ENCODE data around the gene NFIC.
"Not testable (repeated sequence)": the region's sequence is repeated elsewhere in the genome, so short reads cannot be mapped to it uniquely, and the experiment has no call there.

The NFIC gene

DNA sequence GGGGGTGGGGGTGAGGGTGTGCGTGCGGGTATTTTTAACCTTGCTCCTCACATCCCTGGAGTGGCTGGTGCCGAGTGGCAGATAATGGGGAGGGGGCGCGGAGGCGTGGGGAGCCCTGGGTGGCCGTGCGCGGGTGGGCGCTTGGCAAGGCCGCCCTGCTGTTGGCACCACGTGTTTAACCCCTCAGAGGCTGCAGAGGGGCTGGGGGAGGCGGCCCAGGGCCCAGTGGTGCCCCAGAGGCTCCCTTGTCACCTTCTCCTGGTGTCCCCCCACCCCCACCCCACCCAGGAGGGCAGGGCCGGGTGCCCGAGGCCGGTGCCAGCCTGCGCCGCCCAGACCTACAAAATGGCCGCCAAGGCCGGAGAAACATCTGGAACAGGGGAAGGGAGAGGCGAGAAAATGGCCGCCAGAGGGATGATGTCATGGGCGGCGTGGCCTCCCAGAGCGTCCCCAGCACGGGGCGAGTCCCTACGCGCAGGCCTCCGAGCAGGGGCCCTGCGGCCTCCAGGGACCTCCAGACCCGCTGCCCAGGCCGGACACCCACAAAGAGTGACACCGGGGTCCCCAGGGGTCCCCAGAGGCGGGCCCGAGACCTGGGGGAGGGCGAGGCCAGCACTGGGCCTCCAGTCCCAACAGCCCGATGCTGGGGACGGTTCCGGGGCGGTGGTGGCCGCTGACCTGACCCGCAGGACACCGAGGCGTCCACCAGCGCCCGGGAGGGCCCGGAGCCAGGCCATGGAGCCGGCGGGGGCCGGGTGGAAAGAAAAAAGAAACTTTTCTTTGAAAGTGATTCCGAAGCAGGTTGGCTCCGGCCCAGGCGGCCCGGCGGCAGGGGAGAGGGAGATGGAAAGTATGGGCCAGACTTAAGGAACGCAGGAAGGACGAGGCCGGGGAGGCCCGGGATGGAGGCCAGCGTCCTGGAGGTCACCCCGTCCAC, 38.2 kb downstream of the NFIC start:
- DNase-seq: no peak
- in situ Hi-C loops (cut with HindIII; ENCODE audit: low pct_ligation_motif_present, low pct_unique_long_range_greater_than_20kb, low sequenced_read_pairs): no loop called here

DNA sequence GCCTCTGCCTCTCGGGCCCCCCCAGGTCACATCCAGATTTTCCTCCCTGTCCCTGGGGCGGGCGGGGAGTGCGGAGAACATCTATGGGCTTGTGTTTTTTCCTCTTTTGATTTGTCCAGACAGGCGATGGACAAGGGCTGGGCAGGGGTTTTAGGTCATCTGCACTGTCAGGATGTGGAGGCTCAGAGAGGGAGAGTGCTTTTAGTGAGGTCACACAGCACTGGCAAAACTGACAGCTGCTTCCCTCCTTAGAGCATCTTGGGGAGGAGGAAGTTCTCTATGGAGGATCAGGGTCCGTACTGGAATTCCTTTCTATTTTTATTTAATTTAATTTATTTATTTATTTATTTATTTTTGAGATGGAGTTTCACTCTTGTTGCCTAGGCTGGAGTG, 38.9 kb downstream of the NFIC start:
- DNase-seq: no peak
- in situ Hi-C loops (cut with HindIII; ENCODE audit: low pct_ligation_motif_present, low pct_unique_long_range_greater_than_20kb, low sequenced_read_pairs): no loop called here

DNA sequence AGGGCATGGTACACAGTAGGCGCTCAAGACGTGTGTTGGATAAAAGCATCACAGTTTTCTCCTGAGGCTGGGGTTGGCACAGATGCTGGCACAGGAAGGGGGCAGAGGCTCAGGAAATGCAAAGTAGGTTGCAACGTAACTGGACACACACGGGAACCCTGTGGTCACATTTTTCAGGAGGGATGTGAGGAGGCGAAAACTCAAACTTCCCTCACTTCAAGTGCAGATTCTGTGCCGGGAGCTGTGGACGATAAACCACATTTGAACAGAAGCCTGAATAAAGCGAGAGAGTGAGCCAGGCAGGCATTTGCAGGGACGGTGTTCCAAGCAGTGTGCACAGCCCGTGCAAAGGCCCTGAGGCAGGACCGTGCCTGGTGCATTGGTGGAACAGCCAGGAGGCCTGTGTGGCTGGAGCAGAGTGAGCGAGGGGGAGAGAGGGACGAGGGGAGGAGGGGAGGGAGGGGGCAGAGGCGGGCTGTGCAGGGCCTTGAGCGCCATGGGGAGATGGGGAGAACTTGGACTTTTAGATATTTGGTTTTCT, 40.3 kb downstream of the NFIC start:
- DNase-seq: no peak
- in situ Hi-C loops (cut with HindIII; ENCODE audit: low pct_ligation_motif_present, low pct_unique_long_range_greater_than_20kb, low sequenced_read_pairs): no loop called here

DNA sequence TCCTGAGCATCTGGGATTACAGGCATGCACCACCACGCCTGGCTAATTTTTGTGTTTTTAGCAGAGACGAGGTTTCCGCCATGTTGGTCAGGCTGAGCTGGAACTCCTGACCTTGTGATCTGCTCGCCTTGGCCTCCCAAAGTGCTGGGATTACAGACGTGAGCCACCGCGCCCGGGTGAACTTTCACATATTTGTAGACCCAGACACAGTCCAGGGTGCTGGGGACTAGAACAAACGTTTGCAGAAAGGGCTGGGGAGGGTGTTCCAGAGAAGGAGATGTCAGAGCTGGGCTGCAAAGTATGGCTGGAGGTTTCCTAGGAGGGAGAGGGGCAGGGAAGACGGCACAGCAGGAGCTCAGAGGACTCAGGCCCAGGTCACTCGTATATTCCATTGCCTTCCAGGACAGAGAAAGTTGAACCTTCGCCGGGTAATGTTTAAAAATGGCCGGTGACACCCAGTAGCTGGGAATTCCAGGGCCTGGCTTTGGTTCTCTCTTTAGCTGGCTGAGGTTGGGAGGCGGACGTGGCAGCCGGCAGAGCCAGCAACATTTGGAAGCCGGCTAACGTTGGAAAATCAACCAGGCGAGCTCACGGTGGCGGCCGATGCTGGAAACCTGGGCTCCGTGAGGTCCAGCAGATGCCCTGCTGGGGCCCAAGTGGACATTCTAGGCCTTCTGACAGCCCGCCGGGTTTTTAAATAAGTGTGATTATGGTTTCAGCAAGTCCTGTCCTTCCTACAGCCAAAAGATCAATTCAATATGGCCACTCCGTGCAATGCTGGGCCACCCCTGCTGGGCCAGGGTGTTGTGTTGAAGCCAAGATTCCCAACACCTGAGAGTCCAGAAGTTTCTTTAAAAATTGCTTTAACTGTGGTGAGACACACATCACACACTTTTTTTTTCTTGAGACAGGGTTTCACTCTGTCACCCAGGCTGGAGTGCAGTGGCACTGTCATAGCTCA, 41.5 kb downstream of the NFIC start:
- in situ Hi-C loops (cut with HindIII; ENCODE audit: low pct_ligation_motif_present, low pct_unique_long_range_greater_than_20kb, low sequenced_read_pairs): no loop called here
- no peak for DNase-seq

DNA sequence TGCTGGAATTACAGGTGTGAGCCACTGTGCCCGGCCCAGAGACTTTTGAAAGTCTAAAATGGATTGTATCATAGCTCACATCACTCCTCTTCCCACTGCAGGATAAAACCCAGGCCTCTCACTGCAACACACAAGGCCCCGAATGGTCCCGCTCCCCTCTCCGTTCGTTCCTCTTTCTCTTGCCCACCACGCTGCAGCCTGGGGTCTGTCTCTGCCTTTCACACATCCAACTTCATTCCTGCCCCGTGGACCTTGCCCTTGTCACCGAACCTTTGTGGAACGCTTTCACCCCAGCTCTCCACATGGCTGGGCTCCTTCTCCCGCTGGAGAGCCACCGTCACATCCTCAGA, 42.6 kb downstream of the NFIC start:
- no peak for DNase-seq
- in situ Hi-C loops (cut with HindIII; ENCODE audit: low pct_ligation_motif_present, low pct_unique_long_range_greater_than_20kb, low sequenced_read_pairs): no loop called here

DNA sequence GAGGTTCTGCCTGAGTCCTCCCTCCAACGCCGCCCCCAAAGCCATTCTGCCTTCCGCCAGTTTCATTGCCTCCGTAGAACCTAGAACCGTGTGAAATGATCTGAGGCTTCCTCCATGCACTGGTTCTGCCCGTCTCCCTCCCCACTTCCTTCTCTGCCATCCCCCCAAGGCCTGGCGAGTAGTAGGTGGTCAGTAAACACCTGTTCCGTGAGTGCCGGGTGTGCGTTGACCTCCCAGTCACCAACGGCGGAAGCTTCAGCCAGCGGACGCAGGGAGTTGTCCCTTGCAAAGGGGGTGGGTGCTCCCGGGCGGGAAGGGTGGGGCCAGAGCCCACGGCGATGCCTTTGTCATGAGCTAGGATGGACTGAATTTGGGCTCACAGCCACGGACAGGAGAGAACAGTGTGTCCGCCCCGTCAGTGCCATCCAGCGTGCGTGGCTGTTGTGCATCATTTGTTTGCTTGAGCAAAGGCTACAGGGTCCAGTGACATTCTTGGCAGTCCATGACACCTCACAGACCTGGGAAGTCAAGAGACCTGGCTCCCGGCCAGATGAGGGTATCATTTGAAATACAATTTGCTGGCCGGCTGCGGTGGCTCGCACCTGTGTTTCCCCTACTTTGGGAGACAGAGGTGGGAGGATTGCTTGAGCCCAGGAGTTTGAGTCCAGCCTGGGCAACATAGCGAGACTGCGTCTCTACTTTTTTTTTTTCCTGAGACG, 43.1 kb downstream of the NFIC start:
- in situ Hi-C loops (cut with HindIII; ENCODE audit: low pct_ligation_motif_present, low pct_unique_long_range_greater_than_20kb, low sequenced_read_pairs): no loop called here
- no peak for DNase-seq

DNA sequence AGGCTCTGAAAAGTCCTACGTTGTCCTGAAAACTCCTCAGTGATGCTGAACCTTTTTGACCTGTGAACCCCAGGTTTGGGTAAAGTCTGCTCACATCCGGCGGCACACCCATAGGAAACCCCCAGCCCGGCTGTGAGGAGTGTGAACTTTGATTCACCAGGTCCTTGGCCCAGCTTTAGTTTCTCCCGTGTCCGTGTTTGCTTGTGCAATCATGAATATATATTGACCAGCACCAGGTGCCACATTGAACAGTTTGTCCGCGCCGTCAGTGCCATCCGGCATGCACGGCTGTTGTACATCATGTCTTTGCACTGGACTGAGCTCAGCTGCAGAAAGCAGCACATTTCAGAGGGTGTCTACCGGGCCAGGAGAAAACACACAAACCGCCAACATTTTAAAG, 45.3 kb downstream of the NFIC start:
- in situ Hi-C loops (cut with HindIII; ENCODE audit: low pct_ligation_motif_present, low pct_unique_long_range_greater_than_20kb, low sequenced_read_pairs): no loop called here
- DNase-seq: no peak

DNA sequence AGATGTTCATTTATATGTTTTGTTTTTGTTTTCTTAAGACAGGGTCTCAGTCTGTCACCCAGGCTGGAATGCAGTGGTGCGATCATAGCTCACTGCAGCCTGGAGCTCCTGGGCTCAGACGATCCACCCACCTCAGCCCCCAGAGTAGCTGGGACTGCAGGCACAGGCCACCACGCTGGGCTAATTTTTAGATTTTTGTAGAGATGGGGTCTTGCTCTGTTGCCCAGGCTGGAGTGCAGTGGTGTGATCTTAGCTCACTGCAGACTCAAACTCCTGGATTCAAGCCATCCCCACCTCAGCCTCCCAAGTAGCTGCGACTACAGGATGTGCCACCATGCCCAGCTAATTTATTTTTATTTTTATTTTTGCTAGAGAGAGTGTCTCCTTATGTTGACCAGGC, 45.7 kb downstream of the NFIC start:
- in situ Hi-C loops (cut with HindIII; ENCODE audit: low pct_ligation_motif_present, low pct_unique_long_range_greater_than_20kb, low sequenced_read_pairs): no loop called here
- no peak for DNase-seq

DNA sequence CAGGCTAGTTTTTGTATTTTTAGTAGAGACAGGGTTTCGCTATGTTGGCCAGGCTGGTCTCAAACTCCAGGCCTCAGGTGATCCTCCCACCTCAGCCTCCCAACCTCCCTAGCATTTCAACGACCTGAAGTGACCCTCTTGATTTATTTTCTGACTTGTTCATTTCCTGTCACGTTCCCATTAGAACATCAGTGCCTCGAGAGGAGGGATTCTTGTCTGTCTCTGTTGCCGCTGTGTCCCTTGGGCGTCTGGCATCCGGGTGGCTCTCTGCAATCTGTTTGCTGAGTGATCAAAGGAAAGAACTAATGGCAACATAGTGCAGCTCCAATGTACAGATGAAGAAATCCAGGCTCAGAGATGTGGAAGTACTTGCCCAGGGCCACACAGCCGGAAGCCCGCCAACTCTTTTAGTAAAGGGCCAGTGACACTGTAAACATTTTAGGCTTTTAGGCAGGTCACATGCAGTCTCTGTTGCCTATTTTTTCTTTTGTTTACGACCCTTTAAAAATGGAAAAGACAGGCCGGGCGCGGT, 47.5 kb downstream of the NFIC start:
- DNase-seq: no peak
- in situ Hi-C loops (cut with HindIII; ENCODE audit: low pct_ligation_motif_present, low pct_unique_long_range_greater_than_20kb, low sequenced_read_pairs): no loop called here

DNA sequence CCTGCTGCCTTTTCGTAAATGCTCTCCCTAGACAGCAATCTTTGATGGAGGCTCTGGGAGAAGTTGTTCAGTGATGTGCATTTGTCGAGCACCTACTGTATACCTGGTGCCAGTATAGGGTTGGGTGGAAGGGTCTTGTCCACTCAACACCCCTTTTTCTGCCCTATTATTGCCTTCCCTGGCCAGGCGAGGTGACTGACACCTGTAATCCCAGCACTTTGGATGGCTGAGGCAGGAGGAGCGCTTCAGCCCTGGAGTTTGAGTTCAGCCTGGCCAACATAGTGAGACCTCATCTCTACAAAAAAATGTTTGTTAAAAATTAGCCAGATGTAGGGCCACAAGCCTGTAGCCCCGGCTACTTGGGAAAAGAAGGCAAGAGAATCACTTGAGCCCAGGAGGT, 49.3 kb downstream of the NFIC start:
- no peak for DNase-seq
- in situ Hi-C loops (cut with HindIII; ENCODE audit: low pct_ligation_motif_present, low pct_unique_long_range_greater_than_20kb, low sequenced_read_pairs): no loop called here

DNA sequence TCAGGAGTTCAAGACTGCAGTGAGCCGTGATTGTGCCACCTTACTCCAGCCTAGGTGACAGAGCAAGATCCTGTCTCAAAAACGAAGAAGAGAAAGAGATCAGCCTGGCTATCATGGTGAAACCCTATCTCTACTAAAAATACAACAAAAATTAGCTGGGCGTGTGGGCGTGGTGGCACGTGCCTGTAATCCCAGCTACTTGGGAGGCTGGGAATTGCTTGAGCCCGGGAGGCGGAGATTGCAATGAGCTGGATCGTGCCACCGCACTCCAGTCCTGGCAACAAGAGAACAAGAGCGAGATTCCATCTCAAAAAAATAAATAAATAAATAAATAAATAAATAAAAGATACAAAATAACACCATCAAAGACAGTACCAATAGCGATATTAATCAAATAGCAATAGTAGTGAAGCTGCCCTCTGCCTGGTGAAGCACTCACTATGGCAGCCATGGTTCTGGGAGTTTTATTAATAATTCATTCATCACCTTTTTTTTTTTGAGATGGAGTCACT, 53.9 kb downstream of the NFIC start:
- DNase-seq: no peak
- in situ Hi-C loops (cut with HindIII; ENCODE audit: low pct_ligation_motif_present, low pct_unique_long_range_greater_than_20kb, low sequenced_read_pairs): no loop called here

DNA sequence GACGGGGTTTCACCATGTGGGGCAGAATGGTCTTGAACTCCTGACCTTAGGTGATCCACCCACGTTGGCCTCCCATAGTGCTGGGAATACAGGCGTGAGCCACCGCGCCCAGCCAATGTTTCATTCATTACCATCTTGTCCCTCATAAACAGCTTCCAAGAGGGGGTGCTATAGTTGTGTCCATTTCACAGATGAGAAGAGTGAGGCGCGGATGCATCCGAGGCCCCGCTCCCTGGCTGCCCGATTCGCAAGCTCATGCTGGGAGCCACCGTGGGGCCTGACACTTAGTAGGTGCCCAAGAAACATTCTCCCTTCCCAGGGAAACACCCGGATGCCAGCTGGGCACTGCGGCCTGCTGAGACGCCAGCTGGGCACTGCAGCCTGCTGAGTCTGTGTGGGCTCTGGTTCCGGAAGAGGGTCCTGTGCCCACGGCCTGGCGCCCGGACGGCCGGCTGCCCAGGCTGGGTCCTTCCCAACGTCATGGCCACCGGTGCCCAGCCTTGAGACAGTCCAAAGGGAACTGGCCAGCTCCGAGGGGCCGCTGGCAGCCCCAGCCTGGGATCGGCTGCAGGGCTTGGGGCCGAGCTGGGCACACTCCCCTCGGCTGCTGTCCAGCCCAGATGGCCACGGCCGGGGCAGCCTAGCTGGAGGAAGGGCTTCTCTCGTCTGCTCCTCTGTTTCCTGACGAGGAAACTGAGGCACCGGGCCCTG, 54.7 kb downstream of the NFIC start:
- in situ Hi-C loops (cut with HindIII; ENCODE audit: low pct_ligation_motif_present, low pct_unique_long_range_greater_than_20kb, low sequenced_read_pairs): no loop called here
- no peak for DNase-seq

DNA sequence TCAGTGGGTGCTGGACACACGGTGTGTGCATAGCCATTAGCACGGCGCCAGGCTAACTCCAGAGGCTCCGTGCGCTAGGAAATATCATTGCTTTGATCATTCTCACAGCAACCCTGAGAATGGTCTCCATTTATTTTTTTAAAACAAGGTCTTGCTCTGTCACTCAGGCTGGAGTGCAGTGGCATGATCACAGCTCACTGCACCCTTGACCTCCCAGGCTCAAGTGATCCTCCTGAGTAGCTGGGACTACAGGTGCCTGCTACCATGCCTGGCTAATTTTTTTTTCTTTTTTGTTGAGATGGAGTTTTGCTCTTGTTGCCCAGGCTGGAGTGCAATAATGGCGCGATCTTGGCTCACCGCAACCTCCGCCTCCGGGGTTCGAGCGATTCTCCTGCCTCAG, 55.3 kb downstream of the NFIC start:
- DNase-seq; in situ Hi-C loops (cut with HindIII; ENCODE audit: low pct_ligation_motif_present, low pct_unique_long_range_greater_than_20kb, low sequenced_read_pairs): not testable (repeated sequence)

DNA sequence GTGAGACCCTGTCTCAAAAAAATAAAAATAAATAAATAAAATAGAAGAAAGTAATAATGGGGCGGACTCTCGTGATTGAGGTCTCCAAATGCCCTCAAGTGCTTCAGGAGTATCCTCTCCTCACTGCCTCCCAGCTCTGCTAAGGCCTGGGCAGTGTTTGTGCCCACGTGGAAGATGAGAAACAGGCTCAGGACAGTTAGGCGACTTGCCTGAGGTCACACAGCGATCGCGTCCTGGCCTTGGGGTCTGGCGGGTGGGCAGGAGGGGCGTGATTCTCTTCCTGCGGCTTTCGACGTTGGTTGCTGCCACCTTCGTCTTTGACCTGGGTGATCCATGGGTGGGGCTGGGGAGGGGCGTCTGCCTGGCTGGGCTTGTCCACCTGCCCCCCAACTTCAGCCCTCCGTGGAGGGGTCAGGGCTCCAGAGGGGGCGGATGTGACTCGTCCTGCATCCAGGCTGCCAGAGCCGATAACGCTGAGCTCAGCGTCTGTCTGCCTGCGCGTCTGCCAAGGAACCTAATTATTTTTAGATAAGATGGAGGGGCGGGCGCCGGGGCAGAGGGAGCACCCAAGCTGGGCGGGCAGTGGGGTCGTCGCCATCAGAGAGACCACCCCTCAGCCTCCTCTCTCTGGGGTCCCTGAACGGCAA, 56.9 kb downstream of the NFIC start:
- in situ Hi-C loops (cut with HindIII; ENCODE audit: low pct_ligation_motif_present, low pct_unique_long_range_greater_than_20kb, low sequenced_read_pairs): no loop called here
- DNase-seq: no peak

DNA sequence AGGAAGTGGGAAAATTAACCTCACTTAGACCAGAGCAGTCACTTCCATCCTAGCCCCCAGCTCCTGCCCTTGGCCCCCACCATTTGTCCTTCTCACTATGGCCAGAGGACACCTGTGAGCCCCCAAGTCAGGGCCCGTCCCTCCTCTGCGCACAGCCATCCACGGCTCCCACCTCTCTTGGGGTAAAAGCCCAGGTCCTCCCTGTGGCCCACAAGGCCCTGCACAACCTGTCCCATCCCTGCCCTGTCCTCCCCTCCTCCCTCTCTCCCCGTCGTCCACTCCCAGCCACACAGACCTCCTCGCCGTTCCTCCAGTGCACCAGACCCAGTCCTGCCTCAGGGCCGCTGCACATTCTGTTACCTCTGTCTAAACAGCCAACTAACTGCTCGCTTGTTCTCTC, 60.0 kb downstream of the NFIC start:
- no peak for DNase-seq
- in situ Hi-C loops (cut with HindIII; ENCODE audit: low pct_ligation_motif_present, low pct_unique_long_range_greater_than_20kb, low sequenced_read_pairs): no loop called here

DNA sequence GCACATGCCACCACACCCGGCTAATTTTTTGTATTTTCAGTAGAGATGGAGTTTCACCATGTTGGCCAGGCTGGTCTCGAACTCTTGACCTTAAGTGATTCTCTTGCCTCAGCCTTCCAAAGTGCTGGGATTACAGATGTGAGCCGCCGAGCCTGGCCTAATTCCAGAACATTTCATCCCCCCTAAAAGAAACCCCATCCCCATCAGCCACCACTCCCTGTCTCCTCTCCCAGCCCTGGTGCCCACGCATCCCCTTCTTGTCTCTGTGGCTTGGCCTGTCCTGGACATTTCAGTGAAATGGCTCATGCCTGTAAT, 63.9 kb downstream of the NFIC start:
- in situ Hi-C loops (cut with HindIII; ENCODE audit: low pct_ligation_motif_present, low pct_unique_long_range_greater_than_20kb, low sequenced_read_pairs); DNase-seq: not testable (repeated sequence)

DNA sequence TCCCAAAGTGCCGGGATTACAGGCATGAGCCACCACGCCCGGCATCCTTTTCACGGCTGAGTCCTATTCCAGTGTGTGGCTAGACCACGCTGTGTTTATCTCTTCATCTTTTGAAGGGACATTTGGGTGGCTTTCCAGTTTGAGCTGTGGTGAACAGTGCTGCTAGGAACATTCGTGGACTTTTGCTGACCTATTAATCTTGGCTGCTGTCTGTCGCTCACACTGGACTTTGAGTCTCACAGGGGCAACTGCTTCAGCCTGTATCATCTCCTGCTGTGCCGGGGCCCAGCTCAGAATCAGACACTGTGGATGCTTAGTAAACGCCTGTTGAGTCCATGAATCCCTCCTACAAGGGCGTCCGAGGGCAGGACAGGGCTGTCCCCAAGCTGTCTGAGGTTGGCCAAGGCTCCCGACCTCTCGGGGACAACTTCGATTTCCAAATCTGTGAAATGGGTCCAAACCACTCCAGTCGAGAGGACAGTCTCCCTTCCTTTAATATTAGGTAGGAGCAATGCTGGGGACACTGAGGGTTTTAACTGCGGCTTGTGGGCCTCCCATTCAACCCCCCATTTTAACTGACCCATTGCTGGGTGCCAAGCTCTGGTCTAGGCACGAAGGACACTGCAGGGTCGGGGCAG, 65.5 kb downstream of the NFIC start:
- DNase-seq: no peak
- in situ Hi-C loops (cut with HindIII; ENCODE audit: low pct_ligation_motif_present, low pct_unique_long_range_greater_than_20kb, low sequenced_read_pairs): no loop called here

Data from ACHN (cell line).